Kidney epithelial cell (primary cell): Measurements from ENCODE around the gene MEIG1. TPM values are rescaled to one million over a fixed set of nuclear protein-coding genes. Genes with fewer than 3 reads are reported as not detected.
"Not testable (repeated sequence)": the region's sequence is repeated elsewhere in the genome, so short reads cannot be mapped to it uniquely, and the experiment has no call there.

Experiments
- DNase-seq: peaks from one replicate; pipeline ENCODE4 v3.0.0-alpha.2; 2010; ENCODE audit warnings: low read depth
- H3K27me3 ChIP-seq: 2 replicates; pipeline ENCODE4 v1.6.0; 2011; ENCODE audit warnings: low read length; ENCODE audit not compliant: control insufficient read depth, insufficient read depth
- H3K36me3 ChIP-seq: 2 replicates; pipeline ENCODE4 v1.5.1; 2011; ENCODE audit warnings: low read length; ENCODE audit not compliant: control insufficient read depth, insufficient read depth
- H3K4me3 ChIP-seq: 2 replicates; pipeline ENCODE4 v1.5.1; 2011; ENCODE audit warnings: low read depth, mild to moderate bottlenecking, control low read depth, low read length
- CTCF ChIP-seq: IDR thresholded peaks from 2 replicates; pipeline ENCODE4 v1.5.1; 2011; ENCODE audit warnings: mild to moderate bottlenecking, moderate library complexity, low read length, control low read depth, inconsistent platforms; ENCODE audit not compliant: insufficient read depth, poor library complexity, severe bottlenecking
- total RNA-seq: library from RNA; depleted of rRNA; stranded (reverse); fragments of >200 nt; gene quantifications from 2 replicates; pipeline ENCODE4 v1.2.3, GENCODE V29; 2015

MEIG1 gene
- total RNA-seq, 1 donor from 2014 or later = 1.5 TPM

GRCh38 chr10:14975672-14976273 lies 16.6 kb downstream of the MEIG1 start:
- Histone ChIP-seq H3K27me3 (no peaks in the 10 kb centered on the region), H3K36me3 (no peaks in the 10 kb centered on the region), H3K4me3 (no peak overlapping the region)
- peak; percentile 5 for TF ChIP-seq CTCF
- DNase-seq = no peak

GRCh38 chr10:14982744-14983143 lies 23.6 kb downstream of the MEIG1 start:
- H3K4me3 ChIP-seq = no peak overlapping the region
- no peak for DNase-seq
- no peaks in the 10 kb centered on the region for H3K27me3 ChIP-seq
- no peaks in the 10 kb centered on the region for H3K36me3 ChIP-seq
- TF ChIP-seq CTCF = no peak

GRCh38 chr10:14989552-14989951 lies 30.4 kb downstream of the MEIG1 start:
- not testable (repeated sequence) for H3K4me3 ChIP-seq, DNase-seq, H3K27me3 ChIP-seq

GRCh38 chr10:14991035-14991749 lies 32.0 kb downstream of the MEIG1 start:
- TF ChIP-seq CTCF = peak; percentile 16
- H3K36me3 ChIP-seq, H3K27me3 ChIP-seq, H3K4me3 ChIP-seq: not testable (repeated sequence)
- DNase-seq = peak; percentile 14

More at GRCh38 chr10:14989552-14989951, 30.4 kb downstream of the MEIG1 start:
- H3K36me3 ChIP-seq = not testable (repeated sequence)

GRCh38 chr10:14992336-14992735 lies 33.1 kb downstream of the MEIG1 start:
- not testable (repeated sequence) for H3K27me3 ChIP-seq, H3K36me3 ChIP-seq, H3K4me3 ChIP-seq, DNase-seq

- H3K36me3 ChIP-seq, H3K4me3 ChIP-seq: not testable (repeated sequence)
Measured at GRCh38 chr10:14993500-14994455, 34.6 kb downstream of the MEIG1 start.

GRCh38 chr10:14995964-14996565 lies 36.9 kb downstream of the MEIG1 start:
- H3K36me3 ChIP-seq = no peaks in the 10 kb centered on the region
- peak overlapping the region; percentile 37 for H3K4me3 ChIP-seq
- TF ChIP-seq CTCF = no peak
- DNase-seq = no peak
- no peaks in the 10 kb centered on the region for H3K27me3 ChIP-seq

More at GRCh38 chr10:14993500-14994455, 34.6 kb downstream of the MEIG1 start:
- DNase-seq, H3K27me3 ChIP-seq: not testable (repeated sequence)

- peak; percentile 2 for DNase-seq
Measured at GRCh38 chr10:15013530-15013929, 54.3 kb downstream of the MEIG1 start.

More at GRCh38 chr10:15013530-15013929, 54.3 kb downstream of the MEIG1 start:
- not testable (repeated sequence) for H3K27me3 ChIP-seq, H3K36me3 ChIP-seq, H3K4me3 ChIP-seq
